Measurements from ENCODE around the gene KLK6.

DNA sequence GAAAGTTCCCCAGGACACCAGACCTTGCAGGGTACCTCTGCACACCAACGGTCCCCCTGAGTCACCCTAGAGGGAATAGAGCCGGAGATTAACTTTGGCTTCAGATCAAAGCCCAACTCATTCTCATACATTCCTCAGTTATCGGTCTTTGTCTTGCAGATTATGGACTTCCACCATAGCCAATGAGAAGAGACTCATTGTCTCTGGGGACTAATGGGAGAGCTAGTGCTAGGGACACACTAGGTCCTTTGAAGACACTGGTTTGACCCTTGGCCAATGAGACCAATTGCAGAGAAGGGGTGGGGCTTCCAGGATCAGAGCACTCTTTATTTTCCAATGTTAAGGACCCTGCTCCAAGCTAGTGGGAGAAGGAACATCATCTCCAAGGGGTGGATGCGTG, 8.2 kb upstream of the KLK6 start:
- TF ChIP-seq POLR2A (IDR thresholded peaks at IDR 0.05; ENCODE audit: low read depth, low read length) (no peak), SPI1 (IDR thresholded peaks at IDR 0.05; ENCODE audit: low read depth, low read length) (no peak), TAF1 (IDR thresholded peaks at IDR 0.05; ENCODE audit: low read depth, low read length) (no peak), POLR2AphosphoS5 (IDR thresholded peaks at IDR 0.05; ENCODE audit: low read depth, low read length) (no peak)
